B cell (primary cell): ENCODE results near the gene MTERF2.

Experiments used
- EZH2 ChIP-seq: IDR thresholded peaks from 2 replicates; pipeline ENCODE4 v1.6.1; 2012; ENCODE audit warnings: borderline replicate concordance, low read depth, mild to moderate bottlenecking, moderate library complexity, low read length; ENCODE audit not compliant: insufficient read depth, poor library complexity, severe bottlenecking
- TF ChIP-seq, protein P1 (sequence below): fragments of 200-600 bp; IDR thresholded peaks from one replicate; pipeline ENCODE4 v1.8.0; 2022; ENCODE audit warnings: antibody characterized with exemption, mild to moderate bottlenecking

DNA sequence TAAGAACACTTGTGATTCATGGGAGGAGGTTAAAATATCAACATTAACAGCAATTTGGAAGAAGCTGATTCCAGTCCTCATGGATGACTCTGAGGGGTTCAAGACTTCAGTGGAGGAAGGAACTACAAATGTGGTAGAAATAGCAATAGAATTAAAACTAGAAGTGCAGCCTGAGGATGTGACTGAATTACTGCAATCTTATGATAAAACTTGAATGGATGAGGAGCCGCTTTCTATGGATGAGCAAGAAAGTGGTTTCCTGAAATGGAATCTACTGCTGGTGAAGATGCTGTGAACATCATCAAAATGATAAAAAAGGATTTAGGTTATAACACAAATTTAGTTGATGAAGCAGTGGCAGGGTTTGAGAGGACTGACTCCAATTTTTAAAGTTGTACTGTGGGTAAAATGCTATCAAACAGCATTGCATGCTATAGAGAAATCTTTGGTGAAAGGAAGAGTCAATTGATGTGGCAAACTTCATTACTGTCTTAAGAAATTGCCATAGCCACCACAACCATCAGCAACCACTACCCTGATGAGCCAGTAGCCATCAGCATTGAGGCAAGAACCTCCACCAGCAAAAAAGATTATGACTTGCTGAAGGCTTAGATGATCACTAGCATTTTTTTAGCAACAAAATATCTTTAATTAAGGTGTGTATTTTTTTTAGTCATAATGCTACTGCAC lies 25.9 kb upstream of the MTERF2 start:
- TF ChIP-seq, protein P1, sequence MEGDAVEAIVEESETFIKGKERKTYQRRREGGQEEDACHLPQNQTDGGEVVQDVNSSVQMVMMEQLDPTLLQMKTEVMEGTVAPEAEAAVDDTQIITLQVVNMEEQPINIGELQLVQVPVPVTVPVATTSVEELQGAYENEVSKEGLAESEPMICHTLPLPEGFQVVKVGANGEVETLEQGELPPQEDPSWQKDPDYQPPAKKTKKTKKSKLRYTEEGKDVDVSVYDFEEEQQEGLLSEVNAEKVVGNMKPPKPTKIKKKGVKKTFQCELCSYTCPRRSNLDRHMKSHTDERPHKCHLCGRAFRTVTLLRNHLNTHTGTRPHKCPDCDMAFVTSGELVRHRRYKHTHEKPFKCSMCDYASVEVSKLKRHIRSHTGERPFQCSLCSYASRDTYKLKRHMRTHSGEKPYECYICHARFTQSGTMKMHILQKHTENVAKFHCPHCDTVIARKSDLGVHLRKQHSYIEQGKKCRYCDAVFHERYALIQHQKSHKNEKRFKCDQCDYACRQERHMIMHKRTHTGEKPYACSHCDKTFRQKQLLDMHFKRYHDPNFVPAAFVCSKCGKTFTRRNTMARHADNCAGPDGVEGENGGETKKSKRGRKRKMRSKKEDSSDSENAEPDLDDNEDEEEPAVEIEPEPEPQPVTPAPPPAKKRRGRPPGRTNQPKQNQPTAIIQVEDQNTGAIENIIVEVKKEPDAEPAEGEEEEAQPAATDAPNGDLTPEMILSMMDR = no peak
- TF ChIP-seq EZH2 = no peak
